GM12865 (cell line): ENCODE results near the gene JARID2.
"Not testable (repeated sequence)": the region's sequence is repeated elsewhere in the genome, so short reads cannot be mapped to it uniquely, and the experiment has no call there.

Experiments
- DNase-seq: peaks from one replicate; pipeline ENCODE4 v3.0.0; 2010; ENCODE audit warnings: low read depth
- H3K4me3 ChIP-seq: 2 replicates; pipeline ENCODE4 v1.5.1; 2011; ENCODE audit warnings: mild to moderate bottlenecking, low read depth, low read length, control low read depth
- CTCF ChIP-seq: IDR thresholded peaks from 2 replicates; pipeline ENCODE4 v1.5.1; 2011; ENCODE audit warnings: low read length, control low read depth, low read depth, inconsistent platforms; ENCODE audit not compliant: insufficient read depth; ENCODE audit errors: missing control alignments

JARID2 gene

GRCh38 chr6:15288856-15289255 lies 43.0 kb downstream of the JARID2 start:
- TF ChIP-seq CTCF, result no peak
- DNase-seq, result no peak

GRCh38 chr6:15289456-15289855 lies 43.6 kb downstream of the JARID2 start:
- H3K4me3 ChIP-seq, DNase-seq: not testable (repeated sequence)

More at GRCh38 chr6:15288856-15289255, 43.0 kb downstream of the JARID2 start:
- H3K4me3 ChIP-seq, result no peak overlapping the region

- no peak for DNase-seq
Observed at GRCh38 chr6:15290067-15290680, 44.3 kb downstream of the JARID2 start.

GRCh38 chr6:15290962-15291704 lies 45.3 kb downstream of the JARID2 start:
- DNase-seq, result no peak
- H3K4me3 ChIP-seq, result no peak overlapping the region
- TF ChIP-seq CTCF, result no peak

More at GRCh38 chr6:15290067-15290680, 44.3 kb downstream of the JARID2 start:
- H3K4me3 ChIP-seq, result no peak overlapping the region
- no peak for TF ChIP-seq CTCF

- no peak overlapping the region for H3K4me3 ChIP-seq
- TF ChIP-seq CTCF, result no peak
- no peak for DNase-seq
Observed at GRCh38 chr6:15292721-15293302, 46.9 kb downstream of the JARID2 start.

- no peak for TF ChIP-seq CTCF
- no peak for DNase-seq
- no peak overlapping the region for H3K4me3 ChIP-seq
Observed at GRCh38 chr6:15293674-15294073, 47.8 kb downstream of the JARID2 start.

GRCh38 chr6:15294504-15294903 lies 48.6 kb downstream of the JARID2 start:
- DNase-seq, result no peak
- no peak overlapping the region for H3K4me3 ChIP-seq
- no peak for TF ChIP-seq CTCF
